ENCODE data around the gene MCEE.
"Not testable (repeated sequence)": the region's sequence is repeated elsewhere in the genome, so short reads cannot be mapped to it uniquely, and the experiment has no call there.

Gene MCEE

DNA sequence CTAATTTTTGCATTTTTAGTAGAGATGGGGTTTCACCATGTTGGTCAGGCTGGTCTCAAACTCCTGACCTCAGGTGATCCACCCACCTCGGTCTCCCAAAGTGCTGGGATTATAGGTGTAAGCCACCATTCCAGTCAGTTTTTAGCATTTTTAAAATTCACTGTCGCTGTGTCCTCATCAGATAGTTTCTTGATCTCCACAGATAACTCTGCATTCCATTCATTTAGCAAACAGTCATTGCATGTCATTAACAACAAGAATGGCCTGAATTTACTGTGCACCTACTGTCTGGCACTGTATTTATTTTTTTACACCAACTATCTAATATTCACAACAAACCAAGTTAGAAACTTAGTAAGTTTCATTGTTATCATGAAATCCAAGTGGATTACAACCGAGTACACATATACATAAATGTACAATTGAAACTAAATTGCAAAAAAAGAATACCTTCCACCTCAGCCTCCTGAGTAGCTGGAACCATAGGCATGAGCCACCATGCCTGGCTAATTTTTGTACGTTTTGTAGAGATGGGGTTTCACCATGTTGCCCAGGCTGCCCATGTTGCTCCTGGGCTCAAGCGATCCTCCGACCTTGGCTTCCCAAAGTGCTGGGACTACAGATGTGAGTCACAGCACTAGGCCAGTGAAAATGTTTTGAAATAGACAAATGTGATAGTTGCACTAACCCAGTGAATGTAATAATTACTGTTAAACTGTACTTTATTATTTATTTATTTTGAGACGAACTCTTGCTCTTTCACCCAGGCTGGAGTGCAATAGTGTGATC lies 4.3 kb downstream of the MCEE start:
- DNase-seq: no peak

DNA sequence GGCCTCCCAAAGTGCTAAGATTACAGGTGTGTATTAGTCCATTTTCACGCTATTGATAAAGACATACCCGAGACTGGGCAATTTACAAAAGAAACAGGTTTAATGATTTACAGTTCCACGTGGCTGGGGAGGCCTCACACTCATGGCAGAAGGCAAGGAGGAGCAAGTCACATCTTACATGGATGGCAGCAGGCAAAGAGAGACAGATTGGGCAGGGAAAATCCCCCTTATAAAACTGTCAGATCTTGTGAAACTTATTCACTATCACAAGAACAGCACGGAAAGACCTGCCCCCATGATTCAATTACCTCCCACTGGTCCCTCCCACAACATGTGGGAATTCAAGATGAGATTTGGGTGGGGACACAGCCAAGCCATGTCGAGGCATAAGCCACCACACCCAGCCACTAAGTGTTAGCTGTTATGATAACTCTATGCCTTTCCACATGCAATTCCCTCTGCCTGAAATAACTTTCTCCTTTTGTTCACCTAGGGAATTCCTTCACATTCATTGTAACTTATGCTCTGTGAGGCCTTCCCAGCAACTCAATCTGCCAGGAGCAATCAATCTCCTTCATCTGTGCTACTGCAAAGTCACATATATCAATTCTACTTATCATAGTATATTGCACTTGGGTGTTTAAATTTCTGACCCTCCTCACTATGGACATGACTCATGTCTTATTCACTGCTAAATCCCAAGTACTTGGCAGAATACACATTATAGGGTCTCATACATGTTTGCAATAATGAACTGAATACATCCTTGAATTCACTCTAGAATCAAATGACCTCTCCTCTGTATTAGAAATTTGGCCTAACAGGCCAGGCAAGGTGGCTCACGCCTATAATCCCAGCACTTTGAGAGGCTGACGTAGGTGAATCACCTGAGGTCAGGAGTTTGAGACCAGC lies 7.4 kb downstream of the MCEE start:
- no peak for DNase-seq

DNA sequence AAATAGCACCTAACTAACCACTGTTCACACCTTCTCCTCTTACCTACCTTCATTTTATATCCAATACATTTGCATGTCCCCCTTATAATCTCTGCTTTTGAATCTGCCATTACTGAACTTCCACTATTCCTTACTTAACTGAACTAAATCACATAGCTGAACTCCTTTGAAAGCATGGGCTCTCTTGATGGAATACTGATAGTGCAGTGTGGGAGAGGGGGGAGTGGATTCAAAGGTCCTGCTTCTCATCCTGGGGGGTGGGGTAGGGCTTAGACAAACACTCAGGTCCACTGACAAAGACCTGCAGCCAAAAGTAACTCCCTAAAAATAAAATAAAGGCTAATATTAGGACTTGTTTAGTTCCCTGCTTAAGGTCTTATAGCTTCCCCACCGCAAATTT lies 8.6 kb downstream of the MCEE start:
- no peak for DNase-seq

DNA sequence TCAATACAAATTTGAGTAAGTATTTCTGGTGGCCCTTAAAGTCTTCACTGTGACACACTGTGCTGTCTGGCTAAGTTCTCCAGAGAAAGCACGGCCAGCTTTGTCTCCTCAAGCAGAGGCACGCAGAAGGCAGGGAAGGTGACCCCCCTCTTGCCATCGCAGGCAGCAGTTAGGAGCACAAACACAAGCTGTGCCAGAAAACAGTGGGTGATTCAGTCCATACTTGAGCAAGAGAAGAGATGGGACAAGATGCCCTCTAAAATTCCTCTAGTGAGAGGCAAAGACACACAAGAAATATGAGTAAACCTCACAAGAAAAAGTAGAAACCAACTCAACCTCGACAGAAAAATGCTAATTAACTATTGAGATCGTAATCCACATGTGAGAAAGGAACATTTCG lies 9.8 kb downstream of the MCEE start:
- DNase-seq: no peak

DNA sequence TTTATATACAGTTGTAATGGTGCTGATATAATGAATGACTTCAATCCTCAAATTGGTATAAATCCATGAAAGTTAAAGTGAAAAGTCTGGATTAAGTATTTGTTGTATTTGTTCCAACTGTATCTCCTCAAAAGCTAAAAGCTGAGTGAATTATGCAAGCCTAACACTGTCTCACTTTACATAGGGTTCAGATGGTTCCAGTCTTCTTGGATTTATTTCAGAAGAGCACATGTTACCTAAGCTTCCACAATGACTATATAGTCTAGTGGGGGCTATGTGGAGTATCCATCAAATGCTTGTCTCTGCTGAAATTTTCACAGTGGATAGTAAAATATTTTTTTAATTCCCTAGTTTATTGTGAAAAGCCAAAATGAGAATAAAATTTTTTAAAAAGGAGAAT lies 13.0 kb downstream of the MCEE start:
- DNase-seq: no peak

DNA sequence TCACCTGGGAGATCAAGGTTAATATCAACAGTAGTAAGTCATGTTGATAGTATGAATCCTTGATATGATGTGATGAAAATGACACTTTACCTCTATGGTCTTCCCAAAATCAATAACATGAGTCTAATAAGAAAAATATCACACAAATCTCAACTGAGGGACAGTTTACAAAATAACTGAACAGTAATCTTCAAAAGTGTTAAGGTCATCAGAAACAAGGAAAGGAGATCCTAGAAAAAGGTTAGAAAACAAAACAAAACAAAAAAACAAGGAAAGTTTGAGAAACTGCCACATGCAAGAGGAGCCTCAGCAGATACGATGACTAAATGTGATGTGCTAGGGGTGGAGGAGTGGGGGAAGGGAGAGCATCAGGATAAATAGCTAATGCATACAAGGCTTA lies 16.2 kb downstream of the MCEE start:
- DNase-seq: no peak

DNA sequence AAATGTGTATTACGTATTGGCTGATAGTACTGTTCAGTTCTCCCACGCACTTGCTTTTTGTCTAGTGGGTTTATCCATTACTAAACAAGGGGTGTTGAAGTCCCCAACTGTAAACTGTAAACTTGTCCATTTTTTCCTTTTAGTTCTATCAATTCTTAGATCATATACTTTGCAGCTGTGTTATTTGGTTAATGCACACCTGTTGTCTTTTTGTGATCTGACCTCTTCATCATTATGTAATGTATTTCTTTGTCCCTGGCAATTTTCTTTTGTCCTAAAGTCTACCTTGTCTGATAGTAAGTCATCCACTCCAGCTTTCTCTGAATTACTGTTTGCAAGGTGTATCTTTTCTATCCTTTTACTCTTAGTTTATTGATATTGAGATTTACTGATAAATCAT lies 21.9 kb downstream of the MCEE start:
- no peak for DNase-seq

DNA sequence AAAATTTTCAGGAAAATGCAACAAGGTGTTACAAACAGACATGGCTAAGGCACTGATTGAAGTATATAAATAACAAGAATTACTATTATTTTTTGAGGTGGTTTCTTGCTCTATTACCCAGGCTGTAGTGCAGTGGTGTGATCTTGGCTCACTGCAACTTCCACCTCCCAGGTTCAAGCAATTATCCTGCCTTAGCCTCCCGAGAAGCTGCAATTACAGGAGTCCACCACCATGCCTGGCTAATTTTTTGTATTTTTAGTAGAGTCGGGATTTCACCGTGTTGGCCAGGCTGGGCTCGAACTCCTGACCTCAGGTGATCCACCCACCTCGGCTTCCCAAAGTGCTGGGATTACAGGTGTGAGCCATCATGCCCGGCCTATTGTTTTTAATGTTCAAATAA lies 23.6 kb downstream of the MCEE start:
- DNase-seq: not testable (repeated sequence)

DNA sequence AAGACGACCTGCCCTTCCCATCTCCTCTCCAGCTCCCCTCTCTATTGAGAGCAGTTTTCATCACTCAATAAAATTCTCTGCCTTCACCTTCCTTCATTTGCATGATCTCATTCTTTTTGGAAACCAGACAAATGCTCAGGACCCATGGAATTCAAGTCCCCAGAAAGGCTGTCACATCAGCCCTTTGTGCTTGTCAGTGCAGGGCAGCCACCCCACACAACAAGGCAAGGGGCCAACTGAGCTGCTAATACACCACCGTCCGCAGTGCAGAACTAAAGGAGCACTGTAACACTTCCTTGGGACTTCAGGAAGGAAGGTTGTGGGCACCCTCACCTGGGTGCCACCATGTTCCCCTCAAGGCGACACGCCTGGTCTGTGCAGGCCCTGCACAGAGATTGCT lies 26.2 kb downstream of the MCEE start:
- DNase-seq: no peak

DNA sequence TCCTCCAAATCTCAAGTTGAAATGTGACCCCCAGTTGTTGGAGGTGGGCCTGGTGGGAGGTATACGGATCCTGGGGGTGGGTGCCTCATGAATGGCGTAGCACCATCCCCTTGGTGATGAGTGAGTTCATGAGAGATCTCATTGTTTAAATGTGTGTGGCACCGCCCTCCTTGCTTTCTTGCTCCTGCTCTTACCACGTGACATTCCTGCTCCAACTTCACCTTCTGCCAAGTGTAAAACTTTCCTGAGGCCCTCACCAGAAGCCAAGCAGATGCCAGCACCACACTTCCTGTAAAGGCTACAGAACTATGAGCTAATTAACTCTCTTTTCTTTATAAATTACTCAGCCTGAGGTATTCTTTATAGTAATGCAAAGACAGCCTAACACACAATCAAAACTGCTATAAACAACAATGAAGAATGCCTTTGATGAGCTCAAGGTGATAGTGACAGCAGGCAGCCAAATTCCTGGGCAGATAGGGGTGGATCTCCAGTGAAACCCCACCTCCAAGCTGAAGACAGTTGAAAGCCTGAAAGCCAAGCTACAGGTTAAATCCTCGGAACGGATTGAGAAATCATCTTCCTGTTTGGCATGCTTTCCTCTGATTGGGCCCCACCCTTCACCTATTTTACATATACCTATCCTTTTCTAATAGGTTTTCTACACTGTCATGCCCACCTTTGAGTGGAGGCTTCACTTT lies 26.9 kb downstream of the MCEE start:
- no peak for DNase-seq

DNA sequence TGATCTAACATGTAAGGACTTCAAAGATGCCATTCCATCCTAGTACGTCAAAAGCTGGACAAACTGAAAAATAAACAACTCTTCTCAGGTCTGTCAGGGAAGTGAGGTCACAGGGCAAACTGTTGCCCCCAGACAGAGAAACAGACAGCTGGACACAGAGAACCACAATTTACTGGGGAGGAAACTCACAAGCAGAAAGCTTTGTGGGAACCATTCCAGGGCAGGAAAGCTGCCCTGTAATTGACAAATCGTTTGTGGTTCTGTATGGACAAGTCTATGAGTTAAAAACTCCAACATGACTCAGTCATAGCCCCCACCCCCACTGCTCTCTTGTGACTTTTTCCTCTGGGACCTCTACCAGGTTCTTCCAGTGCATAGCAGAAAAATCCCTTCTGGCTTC lies 28.4 kb downstream of the MCEE start:
- no peak for DNase-seq

DNA sequence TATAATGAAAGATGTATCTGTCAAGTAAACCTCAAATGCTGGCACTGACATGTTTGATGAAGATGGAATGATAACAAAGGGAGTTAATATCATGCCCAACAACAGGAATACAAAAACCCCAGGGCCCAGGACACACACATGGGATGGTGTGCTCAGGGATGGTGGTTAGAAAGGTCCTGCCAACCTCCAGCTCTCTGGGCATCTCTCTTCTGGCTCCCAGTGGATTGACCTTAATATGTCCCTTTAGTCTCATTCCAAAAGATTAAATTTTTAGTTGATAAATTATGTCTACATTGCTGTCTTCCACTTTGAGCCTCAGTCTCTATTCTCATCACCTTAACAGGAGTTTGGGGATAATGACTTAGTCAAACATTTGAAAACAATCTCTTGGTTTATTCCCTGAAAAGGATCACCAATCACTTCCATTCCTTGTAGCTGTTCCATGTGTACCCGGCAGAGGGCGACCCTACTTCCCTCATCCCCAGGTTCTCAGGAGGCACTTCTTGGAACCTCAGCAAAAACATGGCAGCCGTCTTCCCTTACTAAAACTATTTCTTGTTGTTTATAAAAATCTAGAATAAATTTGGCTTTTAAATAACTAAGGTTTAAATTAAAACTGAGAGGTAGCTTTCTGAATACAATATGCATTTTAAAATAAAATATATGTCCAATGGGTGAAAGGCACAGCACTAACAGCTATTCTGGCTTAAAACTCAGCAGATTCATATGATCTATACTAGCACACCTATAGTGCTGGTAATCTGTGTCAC lies 29.6 kb downstream of the MCEE start:
- peak; percentile 1 for DNase-seq

DNA sequence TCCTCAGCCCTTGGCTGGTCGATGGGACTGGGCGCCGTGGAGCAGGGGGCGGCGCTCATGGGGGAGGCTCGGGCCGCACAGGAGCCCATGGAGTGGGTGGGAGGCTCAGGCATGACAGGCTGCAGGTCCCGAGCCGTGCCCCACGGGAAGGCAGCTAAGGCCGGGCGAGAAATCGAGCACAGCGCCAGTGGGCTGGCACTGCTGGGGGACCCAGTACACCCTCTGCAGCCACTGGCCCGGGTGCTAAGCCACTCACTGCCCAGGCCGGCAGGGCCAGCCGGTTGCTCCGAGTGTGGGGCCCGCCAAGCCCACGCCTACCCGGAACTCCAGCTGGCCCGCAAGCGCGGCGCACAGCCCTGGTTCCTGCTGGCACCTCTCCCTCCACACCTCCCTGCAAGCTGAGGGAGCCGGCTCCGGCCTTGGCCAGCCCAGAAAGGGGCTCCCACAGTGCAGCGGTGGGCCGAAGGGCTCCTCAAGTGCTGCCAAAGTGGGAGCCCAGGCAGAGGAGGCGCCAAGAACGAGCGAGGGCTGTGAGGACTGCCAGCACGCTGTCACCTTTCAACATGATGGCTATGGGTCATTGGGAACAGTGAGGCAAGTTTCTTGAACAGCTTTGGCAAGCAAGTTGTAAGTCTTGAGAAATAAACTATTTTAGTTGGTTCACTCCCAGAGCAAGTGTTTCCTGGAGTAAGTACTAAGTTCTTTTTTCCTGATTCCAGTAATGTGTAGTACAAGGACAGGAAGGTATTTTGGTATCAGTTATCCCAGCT lies 37.4 kb downstream of the MCEE start:
- not testable (repeated sequence) for DNase-seq

DNA sequence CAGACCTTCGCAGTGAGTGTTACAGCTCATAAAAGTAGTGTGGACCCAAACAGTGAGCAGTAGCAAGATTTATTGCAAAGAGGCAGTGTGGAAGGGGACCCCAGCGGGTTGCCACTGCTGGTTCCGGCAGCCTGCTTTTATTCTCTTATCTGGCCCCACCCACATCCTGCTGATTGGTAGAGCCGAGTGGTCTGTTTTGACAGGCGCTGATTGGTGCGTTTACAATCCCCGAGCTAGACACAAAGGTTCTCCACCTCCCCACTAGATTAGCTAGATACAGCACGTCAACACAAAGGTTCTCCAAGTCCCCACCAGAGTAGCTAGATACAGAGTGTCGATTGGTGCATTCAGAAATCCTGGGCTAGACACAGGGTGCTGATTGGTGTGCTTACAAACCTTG lies 38.2 kb downstream of the MCEE start:
- not testable (repeated sequence) for DNase-seq

DNA sequence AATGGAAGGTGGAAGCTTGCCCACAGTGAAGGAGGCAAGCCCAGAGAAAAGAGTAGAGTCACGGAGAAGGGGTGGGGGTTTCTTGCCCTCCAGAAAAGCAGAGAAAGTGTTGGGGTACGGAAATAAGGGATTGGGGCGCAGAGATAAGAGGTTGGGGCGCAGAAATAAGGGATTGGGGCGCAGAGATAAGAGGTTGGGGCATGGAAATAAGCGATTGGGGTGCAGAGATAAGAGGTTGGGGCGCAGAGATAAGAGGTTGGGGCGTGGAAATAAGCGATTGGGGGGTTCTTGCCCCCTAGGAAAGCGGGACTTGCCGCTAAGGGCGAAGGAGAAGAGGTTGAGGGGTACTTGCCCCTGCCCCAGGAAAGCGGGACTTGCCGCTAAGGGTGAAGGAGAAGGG lies 40.6 kb downstream of the MCEE start:
- DNase-seq: not testable (repeated sequence)

DNA sequence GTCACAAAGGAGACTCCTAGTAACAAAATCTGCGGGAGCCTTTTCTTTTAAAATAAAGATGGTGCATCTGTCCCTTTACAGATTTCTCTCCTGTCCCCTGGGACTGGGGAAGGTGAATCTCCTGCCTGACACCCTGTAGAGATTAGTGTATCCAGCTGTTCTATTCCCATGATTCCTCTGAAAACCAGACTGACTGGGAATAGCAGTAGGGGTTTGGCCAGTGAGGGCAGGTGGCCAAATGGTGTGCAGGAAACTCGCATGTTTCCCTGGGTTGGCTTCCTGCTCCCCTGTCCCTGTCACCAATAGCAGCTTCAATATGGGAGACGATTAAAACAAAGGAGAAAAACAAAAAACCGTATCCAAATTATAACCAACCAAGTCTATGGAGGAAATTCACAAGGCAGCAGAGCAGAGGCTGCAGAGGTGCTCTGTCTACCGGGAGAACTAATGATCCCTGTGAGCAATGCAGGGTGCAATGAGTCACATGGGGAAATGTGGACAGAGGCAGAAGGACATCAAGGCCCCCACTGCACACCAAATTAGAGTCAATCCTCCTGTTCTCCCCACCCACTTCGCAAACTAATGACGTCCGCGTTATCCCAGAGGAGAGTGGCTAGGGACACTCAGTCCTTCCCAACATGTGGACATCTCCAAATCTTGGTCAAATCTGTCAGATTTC lies 44.6 kb downstream of the MCEE start:
- not testable (repeated sequence) for DNase-seq

DNA sequence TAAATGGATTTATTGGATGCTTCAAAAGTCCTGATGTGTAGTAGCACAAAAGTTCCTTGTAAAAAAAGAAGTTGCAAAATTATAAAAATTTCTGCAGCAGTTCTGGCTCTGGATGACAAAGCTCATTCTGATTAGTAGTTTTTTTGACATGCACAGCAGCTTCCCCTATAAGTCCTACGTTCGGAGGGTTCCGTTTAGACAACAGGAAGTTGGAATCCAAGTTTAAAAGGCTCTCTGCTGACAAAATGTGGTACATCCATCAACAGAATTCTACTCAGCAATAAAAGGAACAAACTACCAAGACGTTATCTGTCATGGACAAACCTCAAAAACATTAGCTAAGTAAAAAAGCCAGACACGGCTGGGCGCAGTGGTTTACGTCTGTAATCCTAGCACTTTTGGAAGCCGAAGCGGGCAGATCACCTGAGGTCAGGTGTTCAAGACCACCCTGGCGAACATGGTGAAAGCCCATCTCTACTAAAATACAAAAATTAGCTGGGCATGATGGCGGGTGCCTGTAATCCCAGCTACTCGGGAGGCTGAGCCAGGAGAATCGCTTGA lies 46.2 kb downstream of the MCEE start:
- DNase-seq: not testable (repeated sequence)

DNA sequence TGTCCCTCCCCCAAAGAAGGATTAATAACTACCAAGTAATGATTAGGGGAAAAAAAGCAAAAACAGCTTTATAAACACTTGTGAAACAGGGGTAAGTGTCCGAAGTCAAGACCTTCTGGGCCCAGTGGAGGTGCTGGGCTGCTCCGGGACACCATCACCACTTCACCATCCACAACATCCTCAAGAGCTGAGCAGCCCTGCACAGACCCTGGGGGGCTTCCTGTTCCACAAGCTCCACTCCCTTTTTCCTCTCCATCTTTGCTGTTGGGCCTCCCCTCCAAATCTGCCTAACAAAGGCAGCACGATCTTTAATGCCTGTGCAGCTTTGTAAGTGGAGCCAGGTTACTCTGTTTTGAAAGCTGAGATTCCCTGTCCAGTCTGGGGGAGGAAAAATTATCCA lies 46.7 kb downstream of the MCEE start:
- not testable (repeated sequence) for DNase-seq

DNA sequence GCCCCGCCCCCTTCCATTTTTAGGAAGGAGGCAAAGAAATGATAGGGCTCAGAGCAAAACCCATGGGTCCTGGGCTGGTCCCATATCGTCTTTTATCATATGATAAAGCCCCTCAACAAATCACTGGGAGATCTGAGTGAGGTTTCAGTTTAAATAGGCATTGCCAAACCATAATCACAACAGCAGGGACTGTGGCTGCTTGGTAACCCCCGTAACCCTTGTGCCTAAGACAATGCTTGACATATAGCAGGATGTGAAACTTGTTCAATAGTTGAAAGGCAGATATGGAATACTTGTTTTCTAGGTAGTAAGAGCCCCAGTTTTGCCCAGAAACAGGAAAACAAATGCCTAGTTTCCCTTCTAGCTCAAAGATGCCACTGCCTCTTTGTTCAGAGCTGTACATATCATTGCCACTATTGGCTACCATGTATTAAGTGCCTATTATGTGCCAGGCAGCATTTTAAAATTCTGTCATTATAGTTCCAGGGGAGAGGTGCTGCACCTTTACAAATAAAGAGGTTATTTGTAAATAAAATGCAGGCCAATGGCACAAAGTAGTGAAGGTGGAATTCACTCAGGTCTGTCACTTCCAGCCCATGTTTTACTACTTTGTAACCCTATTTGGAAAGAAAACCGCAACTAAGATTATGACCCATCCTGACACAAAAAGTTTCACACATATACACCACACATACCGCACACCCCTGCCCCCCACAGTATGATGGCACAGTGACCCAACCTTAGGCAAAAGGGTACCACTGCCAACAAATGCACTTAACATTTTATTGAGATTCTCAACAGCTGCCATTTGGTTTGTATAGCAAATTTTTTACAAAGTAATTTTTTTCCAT lies 47.4 kb downstream of the MCEE start:
- no peak for DNase-seq

DNA sequence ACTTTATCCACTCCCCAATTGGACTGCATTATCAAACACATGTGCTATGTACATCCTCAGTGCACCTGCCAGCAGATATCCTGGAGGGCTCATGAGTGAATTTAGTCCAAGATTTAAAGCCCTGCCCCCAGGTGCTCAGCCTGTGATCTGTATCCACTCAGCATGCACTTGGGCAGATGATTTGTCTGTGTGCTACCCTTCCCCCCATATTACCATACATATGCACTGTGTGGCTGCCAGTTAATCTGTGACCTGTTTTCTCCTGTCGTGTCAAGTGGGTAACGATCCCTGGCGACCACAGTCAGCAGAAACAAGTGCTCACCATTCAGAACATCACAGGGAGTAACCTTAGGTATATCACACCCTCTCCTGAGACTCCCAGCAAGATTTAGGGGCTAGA lies 51.4 kb downstream of the MCEE start:
- DNase-seq: no peak

Measured in DMS153 (cell line).